T-helper 9 cell (primary cell): ENCODE measurements around the gene CAPN7.

Experiments used
- DNase-seq: peaks from one replicate; pipeline ENCODE4 v3.0.0-alpha.2; 2020

The CAPN7 gene

DNA sequence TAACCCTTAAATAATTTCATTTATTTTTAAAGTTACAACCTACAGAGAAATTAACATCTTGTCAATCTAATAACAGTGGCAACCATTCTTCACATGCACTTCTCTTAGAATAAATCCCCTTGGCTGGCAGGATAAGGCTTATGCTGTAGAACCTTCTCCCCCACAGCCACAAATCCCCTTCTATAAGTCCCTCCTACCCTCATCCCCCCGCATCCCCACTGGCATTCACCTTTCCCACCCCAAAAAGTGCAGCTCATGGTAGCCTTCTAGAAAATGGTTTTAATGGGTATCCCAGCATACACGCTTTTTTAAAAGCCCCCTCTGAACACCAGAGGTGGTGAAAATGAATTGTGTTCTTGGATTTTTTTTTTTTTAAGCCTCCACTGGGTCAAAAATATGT, 49.2 kb downstream of the CAPN7 start:
- no peak for DNase-seq

DNA sequence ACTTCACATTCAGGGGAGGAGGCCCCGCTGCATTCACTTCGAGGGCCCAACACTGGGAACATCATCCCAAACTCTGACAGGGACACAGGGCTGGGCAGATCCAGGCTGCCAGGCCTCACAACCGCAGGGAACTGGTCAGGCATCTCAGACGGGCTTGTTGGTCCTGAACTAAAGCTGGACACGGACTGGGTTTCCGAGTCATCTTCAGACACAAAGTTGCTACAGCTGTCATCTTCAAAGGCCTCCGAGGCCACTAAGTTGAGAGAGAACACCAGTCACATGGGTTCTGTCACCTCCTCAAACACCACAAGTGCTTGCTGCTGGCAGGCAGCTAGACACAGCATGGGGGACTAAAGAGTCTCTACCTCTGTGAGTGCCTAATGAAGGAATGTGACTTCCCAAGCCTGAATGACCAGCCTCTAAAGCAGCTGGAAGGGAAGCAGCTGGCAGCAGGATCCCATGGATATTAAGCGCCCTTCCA, 50.9 kb downstream of the CAPN7 start:
- DNase-seq, result no peak

DNA sequence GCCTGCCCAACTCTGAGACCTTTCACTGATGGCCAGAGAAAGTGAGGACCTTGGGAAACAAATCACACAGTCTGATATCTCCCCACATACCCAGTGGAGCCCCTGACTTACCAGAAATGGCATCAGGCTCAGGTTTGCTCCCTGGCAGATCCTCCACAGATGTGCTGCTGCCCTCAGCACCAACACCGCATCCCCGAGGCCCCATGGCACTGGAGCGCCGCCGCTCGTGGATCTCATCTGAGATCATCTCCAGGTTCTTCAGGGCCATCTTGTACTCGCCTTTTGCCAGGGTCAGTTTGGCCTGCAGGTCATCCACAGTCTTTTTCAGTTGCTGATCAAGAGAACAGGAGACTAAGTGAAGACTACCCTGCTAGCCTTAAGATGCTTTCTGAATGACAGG, 52.7 kb downstream of the CAPN7 start:
- DNase-seq, result no peak

DNA sequence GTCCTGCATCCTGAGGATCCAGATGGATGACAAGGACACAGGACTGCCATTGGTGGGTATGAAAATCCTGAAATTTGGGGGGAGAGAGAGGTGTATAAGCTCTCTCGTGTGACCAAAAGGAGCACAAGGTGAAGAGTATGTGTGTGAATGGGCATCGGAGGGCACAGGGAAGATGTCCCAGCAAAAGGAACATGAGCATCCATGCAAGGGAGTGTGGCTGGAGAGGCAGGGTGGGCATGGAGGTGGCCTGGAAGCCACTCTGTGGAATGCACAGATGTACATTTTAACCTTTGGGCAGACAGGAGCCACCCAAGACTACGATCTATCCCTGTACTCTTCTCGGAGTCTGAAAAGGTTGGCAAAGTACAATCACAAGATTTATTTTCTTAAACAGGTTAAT, 54.5 kb downstream of the CAPN7 start:
- DNase-seq, result no peak

DNA sequence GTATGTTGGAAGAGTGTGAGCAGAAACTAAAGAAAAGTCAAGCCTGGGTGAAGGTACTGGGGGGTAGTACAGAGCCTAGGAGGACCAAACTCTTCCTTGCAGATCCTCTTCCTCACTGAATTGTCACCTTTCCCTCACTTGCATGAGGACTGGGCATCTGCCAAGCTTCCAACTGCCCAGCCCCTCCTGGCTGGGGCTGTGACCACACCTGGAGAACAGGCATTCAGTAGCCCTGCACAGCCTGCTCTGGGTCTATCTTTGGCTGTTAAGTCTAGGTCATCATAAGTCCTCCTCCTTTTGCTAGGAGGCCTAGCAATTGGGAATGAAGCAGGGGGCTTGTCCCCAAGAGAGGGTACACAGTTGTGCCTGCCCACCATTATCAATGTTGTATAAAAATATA, 55.2 kb downstream of the CAPN7 start:
- DNase-seq, result no peak

DNA sequence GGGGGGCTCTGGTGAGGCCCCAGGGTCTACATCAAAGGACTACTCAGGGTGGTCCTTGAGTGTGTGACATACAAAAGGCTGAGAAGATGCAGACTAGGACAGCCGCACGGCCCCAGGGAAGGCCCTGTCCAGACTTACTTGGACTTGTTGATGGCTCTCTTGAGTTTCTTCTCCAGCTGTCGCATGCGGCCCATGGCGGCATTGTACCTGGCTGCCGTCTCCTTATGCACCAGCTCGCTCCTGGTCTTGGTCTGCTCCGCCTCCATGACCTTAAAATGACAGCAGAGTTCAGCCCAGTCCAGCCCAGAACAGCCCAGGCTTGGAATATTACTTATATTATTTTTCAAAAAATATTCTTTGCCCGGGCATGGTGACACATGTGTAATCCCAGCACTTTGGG, 56.0 kb downstream of the CAPN7 start:
- DNase-seq, result no peak

DNA sequence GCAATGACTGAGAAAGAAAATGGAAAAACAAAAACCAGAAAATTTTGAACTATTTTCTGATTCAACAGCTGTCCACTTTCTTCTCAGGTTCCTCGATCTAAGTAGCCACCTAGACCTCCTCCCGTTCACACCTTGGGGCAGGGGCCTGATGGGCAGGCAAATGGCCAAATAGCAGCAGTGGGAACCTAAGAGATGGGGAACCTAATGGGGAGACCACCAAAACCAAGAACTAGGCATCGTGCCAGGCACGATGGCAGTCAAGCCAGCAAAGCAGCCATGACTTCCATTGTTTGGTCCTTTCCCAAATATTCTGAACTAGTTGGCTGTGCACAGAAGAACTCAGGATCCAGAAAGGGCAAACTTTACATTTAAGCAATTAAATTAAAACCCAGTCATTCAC, 57.1 kb downstream of the CAPN7 start:
- DNase-seq, result no peak

DNA sequence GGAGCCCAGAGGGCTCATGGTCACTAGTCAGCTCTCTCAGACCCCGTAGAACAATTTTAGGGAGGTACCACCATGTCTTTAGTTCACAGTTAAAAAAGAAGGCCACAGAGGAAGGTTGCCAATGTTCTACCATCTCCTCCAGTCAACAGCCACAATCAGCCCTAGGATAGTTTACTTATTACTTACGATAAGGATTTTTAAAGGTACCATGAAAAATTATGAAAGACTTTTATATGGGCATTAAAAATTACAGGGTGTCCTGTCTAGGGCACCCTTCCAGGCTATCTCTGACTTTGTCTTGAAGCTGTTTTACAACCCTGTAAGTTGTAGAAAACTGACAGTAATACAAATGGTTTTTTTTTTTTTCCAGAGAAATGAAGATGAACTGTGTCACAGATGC, 57.9 kb downstream of the CAPN7 start:
- DNase-seq, result no peak

DNA sequence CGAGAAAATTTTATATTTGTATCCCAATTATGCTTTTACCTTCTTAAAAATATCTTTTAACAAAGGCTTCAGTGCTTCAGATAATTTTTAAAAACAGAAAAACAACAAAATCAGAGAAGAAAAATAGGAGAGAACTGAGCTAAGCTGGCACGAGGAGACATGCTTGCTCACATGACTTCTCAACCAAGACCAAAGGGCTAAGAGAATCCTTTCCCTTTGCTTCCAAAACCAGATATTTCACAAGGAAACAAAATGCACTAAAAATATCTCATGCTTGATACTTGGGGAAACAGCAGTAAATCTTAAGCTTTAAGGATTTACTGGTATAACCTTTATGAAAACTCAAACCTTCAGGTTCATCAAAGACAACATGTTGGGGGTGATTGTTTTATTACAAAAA, 58.4 kb downstream of the CAPN7 start:
- no peak for DNase-seq

DNA sequence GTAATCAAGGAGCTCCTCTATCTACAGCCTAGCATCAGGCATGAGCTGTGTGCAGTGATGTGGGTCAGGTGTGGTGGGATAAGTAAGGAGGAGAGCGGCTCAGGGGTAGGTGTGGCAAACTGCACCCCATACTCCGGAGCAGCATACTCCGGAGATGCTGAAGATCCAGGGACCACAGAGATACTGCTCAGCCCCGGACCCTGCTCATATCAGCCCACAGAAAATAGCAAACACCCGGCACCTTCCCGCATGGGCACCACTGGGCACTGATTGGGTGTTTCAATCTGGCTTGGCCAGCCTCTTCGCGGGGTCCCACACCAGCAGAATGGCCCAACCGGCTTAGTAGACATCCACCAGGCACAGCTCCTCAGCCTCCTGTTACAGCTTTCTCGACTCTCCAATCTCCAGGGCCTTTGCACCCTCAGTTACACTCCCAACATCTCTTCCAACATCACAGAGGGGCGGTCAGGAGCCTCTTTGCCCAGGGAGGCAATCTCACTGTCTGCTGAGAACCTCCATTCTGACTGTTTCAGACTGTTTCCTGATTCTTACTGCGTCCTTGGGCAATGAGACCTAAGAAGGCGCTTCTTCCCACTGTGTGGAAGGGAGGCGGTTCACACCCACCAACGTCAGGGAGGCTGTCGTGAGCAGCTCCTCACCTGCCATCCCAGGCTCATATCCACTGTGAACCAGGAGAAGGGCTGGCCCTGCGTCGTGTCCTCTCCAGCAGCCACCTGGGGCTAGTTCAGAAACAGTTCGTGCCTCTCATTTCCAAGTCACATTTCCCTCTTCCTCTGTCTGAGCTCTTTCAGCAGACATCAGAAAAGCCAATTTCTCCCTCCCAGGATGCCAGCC, 59.8 kb downstream of the CAPN7 start:
- no peak for DNase-seq

DNA sequence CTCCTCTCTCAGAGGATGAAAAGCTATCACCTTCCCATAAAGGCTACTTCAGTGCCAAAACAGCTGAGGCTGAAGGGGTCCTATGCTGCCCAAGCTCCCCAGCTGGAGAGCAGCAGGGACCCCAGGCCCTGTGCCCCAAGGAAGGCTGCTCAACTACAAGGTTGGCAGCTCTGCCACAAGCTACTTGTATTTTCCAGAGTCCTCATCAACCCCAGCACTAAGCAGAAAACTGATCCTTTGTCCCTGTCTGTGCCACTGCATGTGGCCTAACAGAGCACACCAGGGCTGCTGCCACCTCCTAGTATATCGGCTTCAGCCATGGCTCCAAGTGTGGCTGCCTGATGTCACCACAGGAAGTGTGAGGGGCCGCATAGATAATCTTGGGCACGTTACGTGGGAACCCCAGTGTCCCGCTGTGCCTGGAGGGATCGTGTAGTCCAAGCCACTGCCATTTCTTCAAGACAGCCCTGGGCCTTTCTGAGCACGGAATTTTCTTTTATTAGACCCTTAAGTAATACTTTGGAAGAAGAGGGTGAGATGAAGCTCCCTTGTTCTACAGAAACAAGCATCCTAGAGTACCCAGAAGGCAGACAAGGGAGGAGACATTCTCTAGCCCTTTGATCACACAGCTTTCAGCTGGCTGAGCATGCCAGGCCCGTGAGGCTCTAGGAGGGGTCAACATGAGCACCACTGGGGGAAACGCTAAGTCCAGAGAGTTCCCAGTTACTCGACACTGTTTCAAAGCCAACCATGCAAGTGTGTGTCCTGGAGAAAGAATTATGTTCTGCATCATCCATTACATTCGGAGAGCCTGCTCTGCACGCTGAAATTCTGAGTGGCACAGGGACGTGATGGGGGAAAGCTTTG, 60.7 kb downstream of the CAPN7 start:
- DNase-seq, result no peak

DNA sequence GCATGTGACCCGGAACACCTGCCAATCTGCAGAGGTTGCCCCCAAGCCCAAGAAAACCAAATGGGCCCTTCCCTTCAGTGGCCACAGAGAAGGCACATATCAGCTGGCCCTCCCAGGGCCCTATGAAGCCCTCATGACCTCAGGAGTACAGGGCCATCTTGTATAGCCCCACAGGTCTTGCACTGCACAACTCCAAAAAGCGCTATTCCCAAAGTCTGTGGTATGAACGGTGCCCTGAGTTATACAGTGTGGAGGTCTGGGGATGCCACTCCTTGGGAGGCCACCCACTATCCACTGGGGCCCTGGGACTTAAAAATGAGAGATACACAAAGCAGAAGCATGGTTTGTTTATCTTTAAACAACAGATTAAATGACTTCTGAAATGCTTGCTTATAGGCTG, 61.5 kb downstream of the CAPN7 start:
- DNase-seq, result no peak

DNA sequence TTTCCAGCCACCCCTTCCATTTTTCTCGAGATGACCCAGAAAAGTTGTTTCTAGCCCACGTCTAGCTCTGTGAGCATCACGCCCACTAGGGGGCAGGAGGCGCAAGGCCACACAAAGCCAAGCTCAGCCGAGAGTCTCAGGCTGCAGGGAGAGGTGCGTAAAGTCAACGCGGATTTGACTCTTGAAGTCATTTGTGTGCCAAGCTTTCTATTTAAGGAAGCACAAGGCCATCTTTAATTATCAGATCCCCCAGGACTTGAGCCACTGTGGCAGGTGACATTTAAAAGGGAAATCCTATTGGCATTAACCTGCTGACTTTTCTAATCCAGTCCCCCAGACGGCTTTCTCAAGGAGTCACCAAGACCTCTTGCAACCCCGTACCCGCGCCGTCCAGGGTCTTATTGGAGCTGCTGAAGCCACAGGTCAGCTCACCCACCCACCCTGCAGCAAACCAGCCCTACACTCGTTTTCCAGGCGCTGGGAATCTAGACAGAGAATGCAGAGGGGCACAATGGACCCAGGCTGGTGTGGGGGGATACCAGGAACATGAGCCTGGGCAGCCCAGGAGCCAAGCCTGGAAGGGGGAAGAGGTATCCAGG, 62.1 kb downstream of the CAPN7 start:
- DNase-seq, result peak; percentile 82

DNA sequence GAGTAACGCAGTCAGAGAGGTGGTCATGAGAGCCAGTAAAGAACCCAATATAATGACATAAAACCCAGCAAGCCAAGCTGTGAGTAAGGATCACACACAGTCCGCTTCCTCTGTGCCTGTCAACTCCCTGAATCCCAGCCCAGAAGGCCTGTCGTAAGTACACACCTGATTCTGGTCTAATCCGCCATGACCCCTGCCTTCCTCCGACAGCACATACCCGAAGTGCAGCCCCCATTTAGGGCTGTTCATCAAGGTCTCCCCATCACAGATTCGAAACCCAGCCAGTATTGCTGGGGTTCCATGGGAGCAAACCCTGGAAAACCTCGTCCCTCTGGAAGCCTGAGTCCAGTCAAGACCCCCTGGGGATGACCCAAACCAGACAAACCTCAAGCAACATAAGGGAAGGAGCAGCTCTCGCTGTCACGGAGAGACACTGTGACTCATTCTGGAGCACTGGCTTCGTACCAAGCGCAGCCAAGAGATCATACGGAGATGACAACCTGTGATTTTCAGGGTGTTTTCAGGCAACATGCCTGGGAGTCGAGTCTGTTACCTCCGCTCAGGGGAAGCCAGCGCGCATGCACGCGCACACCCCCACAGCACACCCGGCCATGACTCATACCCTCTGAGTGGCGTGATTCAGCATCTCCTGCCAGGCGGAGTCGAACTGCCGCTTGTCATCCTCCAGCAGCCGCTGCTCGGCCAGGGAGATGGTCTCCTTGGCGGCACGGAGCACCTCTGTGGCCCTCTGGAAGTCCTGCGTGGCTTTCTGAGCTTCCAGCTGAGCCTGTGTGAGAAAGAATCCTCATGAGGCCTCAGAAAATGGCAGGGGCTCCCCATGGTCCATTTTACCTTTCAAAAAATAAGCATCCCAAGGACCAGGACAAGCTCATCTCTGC, 63.3 kb downstream of the CAPN7 start:
- peak; percentile 77 for DNase-seq

DNA sequence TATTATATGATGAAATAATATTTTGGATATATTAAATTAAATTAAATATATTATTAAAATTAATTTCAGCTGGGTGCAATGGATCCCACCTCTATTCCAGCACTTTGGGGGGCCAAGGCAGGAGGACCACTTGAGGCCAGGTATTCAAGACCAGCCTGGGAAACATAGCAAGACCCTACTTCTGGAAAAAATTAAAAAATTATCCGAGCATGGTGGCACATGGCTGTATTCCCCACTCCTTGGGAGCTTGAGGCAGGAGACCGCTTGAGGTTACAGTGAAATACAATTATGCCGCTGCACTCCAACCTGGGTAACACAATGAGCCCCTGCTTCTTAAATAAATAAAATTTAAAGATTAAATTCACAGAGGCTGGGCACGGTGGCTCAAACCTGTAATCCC, 65.0 kb downstream of the CAPN7 start:
- DNase-seq, result no peak

DNA sequence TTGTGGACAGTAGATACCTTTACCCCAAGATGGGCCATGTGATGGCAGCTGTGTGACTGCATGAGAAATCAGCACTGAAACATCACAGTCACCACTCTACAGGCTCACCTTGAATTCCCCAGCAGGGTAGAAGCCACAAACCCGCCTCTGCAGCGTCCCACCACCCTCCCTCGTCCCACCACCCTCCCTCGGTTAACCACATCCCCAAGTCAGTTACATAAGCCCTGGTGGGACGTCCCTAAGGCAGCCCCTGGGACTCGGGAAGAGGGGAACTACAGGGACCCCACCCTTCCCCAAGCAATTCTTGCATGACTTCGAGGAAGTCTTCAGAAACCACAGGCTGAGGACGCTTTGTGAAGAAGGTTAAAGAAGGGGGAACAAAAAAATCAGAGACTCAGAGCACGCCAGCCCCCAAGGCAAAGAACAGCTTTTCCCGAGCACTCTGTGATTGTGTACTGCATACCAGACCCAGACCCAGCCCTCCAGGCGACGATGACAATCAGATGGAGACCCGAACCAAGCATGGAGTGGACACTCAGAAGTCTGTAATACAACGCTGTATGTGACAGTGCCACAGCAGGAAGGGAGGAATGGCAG, 65.8 kb downstream of the CAPN7 start:
- DNase-seq, result peak; percentile 79

DNA sequence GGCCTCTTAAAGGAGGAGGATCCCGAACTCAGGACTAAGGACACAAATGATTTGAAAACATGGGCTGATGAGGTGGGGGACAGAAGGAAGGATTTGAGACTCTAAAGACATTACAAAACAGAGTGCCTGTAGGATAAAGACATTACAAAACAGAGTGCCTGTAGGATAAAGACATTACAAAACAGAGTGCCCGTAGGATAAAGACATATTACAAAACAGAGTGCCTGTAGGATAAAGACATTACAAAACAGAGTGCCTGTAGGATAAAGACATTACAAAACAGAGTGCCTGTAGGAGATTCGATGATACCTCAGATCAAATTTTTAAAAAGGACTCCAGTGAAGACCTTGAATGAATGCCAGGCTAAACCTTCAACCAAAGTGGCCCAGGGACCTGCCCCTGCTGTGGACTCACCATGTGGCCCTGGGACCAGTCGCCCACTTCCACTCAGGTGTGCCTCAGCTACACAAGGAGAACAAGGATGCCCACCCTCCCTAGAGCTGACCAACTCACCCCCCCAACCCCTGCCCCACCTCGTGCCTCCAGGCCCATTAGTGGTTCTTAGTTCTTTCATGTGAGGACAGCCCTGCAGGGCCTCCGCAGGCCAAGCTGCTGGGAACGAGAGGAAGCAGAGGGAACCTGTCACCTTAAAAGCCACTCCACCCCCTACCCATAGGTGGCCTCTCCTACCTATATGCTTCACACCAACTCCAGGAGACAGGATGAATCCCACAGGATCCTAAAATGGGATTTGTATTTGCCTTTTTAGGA, 66.6 kb downstream of the CAPN7 start:
- DNase-seq, result no peak

DNA sequence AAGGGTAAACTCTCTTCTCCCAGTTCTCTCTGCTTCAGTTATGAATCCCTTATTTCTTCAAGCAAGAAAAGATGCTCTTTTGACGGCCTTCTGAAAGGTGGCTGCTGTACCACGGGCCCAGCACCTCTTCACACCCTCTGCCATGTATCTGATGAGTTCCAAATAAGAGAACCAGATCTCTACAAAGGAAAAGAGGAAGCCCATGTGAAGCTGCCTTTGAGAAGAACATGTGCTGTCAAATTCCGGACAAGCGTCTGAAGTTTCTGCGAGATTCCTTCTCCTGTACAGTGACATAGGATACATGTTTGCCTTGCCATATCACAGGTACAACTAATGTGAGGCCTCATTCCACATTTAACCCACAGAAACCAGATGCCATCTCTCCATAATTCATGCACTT, 67.2 kb downstream of the CAPN7 start:
- no peak for DNase-seq

DNA sequence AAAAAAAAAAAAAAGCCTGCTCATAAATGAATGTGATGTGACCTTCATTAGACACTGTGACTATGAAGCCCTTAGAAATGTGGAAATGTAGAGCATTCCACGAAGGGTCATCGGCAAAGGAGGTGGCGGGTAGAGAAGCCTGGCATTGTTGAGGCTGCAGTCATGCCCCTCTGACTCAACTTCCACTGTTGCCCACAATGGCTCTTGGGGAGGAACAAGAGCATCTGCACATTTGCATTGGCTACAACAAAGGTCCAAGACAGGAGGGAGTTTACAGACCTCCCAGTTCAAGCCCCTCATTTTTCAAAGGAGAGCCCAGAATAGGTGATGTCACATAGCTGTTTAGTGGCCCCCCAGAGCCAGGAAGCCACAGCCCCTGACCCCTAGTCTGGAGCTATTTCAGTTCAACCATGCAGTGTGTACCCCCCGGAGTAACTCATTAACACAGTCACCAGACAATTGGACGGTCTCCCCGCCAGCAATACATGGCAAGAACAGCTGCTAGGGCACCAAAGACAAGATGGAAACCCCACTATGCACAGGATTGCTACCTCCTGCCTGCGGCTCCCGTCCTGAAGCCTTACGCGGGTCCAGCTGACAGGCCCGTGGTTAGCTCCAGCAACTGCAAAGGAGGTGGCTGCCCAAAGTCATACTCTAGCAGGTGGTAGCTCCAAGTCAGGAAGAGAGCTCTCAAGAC, 70.1 kb downstream of the CAPN7 start:
- no peak for DNase-seq

DNA sequence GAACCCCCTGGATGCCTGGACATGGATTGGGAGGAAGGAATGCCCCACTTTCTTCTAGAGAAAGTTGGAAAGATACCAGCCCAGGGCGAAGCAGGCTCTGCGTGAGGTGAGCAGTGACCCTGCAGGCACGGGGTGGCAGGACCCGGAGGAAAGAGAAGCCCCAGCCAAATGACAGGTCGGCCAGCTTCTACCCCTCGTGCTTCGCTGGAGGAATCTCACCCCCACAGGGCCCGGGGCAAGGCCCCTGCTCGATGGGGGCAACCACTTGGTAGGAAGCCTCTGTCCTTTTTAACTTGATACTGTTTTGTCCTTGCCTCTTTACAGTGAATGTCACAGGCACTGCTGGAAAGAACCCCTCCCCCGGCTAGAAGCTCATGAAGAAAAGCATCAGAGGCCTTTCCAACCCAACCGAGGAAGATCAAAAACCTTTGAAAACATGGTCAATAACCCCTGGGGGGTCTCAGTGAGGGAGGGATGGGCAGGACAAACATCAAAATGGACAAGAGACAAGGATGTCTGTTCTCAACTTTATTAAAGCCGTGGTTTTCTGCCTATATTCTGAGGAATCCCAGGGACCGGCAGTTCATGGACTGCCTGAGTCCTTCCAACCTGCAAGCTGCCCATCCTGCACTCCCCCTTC, 71.9 kb downstream of the CAPN7 start:
- DNase-seq, result no peak
